ENCODE data around the gene COX7A2L.

DNA sequence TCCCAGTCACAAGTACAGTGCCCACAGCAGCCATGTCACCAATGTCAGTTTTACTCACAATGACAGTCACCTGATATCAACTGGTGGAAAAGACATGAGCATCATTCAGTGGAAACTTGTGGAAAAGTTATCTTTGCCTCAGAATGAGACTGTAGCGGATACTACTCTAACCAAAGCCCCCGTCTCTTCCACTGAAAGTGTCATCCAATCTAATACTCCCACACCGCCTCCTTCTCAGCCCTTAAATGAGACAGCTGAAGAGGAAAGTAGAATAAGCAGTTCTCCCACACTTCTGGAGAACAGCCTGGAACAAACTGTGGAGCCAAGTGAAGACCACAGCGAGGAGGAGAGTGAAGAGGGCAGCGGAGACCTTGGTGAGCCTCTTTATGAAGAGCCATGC lies 31.3 kb downstream of the COX7A2L start:
- TF ChIP-seq CTCF (IDR thresholded peaks at IDR 0.05) (no peak), REST (IDR thresholded peaks at IDR 0.05; ENCODE audit: insufficient read depth in 1 of 2, low read depth in 2 of 2, low read length in 1 of 2) (no peak), TCF7L2 (IDR thresholded peaks at IDR 0.05; ENCODE audit: low read depth, low read length) (no peak)

Data from Panc1 (cell line).